ENCODE measurements around the gene LIG3. TPM values are rescaled to one million over a fixed set of nuclear protein-coding genes. Genes with fewer than 3 reads are reported as not detected.
A peak's percentile ranks its signal among the peaks of the same experiment; 100 is the strongest.

LIG3 gene
- total and polyA plus RNA-seq, 2 of the 13 experiments (the other 11 are each of a cell fraction or from before 2014, with no cell fraction given): 34.4 to 36.2 TPM

DNA sequence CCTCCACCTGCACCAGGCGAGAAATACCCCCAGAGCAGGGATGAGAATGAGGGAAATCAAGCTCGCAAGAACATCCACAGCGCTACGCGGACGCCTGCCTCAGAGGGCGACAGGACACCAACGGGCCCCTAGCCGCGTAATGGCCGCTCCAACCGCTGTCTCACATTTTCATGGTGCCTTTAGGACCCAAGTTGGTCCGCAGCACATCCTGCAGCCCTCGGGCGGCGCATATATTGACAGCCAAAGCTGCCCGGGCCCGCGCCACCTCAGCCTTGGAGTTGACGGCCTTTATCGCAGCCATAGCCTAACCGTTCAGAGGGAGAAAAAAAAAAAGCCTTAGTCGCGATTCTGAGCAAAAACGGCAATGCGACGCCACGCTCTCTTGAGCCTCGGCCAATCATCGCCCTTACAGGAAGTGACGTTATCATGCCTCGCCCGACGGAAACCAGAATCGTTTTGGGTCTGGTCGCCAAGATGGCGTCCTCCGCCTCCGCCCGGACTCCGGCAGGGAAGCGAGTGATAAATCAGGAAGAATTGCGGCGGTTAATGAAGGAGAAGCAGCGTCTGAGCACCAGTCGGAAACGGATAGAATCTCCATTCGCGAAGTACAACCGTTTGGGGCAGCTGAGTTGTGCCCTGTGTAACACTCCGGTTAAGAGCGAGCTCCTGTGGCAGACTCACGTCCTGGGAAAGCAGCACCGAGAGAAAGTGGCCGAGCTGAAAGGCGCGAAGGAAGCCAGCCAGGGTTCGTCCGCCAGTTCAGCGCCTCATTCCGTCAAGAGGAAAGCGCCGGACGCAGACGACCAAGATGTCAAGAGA, 19.0 kb upstream of the LIG3 start, which contains the start of the genes CCT6B and ZNF830 (continued):
- TF ChIP-seq ZBTB25 (CRISPR knock-in tag; IDR thresholded peaks at IDR 0.05) (no peak), ZNF3 (CRISPR knock-in tag; IDR thresholded peaks at IDR 0.05) (no peak), ZNF383 (CRISPR knock-in tag; IDR thresholded peaks at IDR 0.05; ENCODE audit: borderline replicate concordance) (no peak), NPAS2 (CRISPR knock-in tag; IDR thresholded peaks at IDR 0.05; ENCODE audit: borderline replicate concordance) (no peak), POLR2G (IDR thresholded peaks at IDR 0.05; ENCODE audit: low read depth, low read length) (peak; percentile 97), THAP11 (CRISPR knock-in tag; IDR thresholded peaks at IDR 0.05) (peak; percentile 91), ZNF224 (CRISPR knock-in tag; IDR thresholded peaks at IDR 0.05) (peak; percentile 88; the same call in 1 of the 2 replicates), SP4 (CRISPR knock-in tag; IDR thresholded peaks at IDR 0.05) (peak; percentile 36; the same call in 1 of the 2 replicates), SNAPC4 (CRISPR knock-in tag; IDR thresholded peaks at IDR 0.05) (peak; percentile 88; the same call in 1 of the 2 replicates), KDM1A (CRISPR knock-in tag; IDR thresholded peaks at IDR 0.05) (no peak), LRRFIP1 (CRISPR knock-in tag; conservative IDR thresholded peaks at IDR 0.05) (peak; percentile 68; the same call in 1 of the 2 replicates), HMG20B (CRISPR knock-in tag; conservative IDR thresholded peaks at IDR 0.05) (peak; percentile 14; the same call in 1 of the 2 replicates)
- TF ChIP-seq, protein P1, sequence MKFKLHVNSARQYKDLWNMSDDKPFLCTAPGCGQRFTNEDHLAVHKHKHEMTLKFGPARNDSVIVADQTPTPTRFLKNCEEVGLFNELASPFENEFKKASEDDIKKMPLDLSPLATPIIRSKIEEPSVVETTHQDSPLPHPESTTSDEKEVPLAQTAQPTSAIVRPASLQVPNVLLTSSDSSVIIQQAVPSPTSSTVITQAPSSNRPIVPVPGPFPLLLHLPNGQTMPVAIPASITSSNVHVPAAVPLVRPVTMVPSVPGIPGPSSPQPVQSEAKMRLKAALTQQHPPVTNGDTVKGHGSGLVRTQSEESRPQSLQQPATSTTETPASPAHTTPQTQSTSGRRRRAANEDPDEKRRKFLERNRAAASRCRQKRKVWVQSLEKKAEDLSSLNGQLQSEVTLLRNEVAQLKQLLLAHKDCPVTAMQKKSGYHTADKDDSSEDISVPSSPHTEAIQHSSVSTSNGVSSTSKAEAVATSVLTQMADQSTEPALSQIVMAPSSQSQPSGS (CRISPR knock-in tag; IDR thresholded peaks at IDR 0.05): no peak; the same call in 1 of the 2 replicates
- TF ChIP-seq, protein P2, sequence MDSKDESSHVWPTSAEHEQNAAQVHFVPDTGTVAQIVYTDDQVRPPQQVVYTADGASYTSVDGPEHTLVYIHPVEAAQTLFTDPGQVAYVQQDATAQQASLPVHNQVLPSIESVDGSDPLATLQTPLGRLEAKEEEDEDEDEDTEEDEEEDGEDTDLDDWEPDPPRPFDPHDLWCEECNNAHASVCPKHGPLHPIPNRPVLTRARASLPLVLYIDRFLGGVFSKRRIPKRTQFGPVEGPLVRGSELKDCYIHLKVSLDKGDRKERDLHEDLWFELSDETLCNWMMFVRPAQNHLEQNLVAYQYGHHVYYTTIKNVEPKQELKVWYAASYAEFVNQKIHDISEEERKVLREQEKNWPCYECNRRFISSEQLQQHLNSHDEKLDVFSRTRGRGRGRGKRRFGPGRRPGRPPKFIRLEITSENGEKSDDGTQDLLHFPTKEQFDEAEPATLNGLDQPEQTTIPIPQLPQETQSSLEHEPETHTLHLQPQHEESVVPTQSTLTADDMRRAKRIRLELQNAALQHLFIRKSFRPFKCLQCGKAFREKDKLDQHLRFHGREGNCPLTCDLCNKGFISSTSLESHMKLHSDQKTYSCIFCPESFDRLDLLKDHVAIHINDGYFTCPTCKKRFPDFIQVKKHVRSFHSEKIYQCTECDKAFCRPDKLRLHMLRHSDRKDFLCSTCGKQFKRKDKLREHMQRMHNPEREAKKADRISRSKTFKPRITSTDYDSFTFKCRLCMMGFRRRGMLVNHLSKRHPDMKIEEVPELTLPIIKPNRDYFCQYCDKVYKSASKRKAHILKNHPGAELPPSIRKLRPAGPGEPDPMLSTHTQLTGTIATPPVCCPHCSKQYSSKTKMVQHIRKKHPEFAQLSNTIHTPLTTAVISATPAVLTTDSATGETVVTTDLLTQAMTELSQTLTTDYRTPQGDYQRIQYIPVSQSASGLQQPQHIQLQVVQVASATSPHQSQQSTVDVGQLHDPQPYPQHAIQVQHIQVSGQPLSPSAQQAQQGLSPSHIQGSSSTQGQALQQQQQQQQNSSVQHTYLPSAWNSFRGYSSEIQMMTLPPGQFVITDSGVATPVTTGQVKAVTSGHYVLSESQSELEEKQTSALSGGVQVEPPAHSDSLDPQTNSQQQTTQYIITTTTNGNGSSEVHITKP (CRISPR knock-in tag; IDR thresholded peaks at IDR 0.05; ENCODE audit: low read depth): peak; percentile 57; the same call in 1 of the 2 replicates

All from HepG2 (cell line).